ENCODE data around the gene SETD4.

The SETD4 gene

DNA sequence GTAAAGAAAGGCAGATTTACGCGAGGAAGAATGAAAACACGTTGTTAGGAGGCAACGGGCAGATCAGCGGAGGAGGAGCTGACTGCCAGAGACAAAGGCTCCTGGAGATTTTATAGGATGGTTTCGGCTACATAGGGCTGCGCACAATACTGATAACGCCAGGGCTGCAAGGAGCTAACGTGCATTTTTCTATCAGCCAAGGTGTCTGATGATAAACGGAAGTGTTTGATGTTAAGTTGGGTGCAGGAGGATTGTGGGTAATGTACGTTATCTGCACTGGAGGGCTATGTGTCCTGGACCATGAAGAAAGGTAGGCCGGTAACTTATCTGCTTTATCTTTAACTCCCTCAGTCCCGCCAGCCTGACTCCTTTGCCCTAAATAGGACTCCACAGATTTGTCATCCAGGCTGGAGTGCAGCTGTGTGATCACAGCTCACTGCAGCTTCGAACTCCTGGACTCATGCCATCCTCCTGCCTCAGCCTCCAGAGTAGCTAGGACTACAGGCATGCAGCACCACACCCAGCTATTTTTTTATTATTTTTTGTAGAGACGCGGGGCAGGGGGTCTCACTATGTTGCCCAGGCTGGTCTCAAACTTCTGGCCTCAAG, 29.6 kb downstream of the SETD4 start:
- Histone ChIP-seq H3K4me3 (ENCODE audit: low read length) (no peak overlapping the region), H4K20me1 (ENCODE audit: insufficient read depth, low read length) (no peaks in the 10 kb centered on the region), H3K27me3 (ENCODE audit: low read depth, low read length) (no peaks in the 10 kb centered on the region), H3K9me3 (ENCODE audit: insufficient read depth, low read length) (no peaks in the 10 kb centered on the region), H3K27ac (ENCODE audit: low read length) (no peak overlapping the region), H3K4me2 (ENCODE audit: low read length) (no peak overlapping the region), H2AFZ (ENCODE audit: low read depth, low read length) (no peak overlapping the region), H3K36me3 (replicated peaks; ENCODE audit: low read depth, low read length) (peaks cover 3% of the 10 kb centered on the region), H3K4me1 (ENCODE audit: low read length) (0 out of 2 replicates have a peak, but pooled peaks cover 4% of the 10 kb centered on the region), H3K9ac (ENCODE audit: low read length) (no peak overlapping the region), H3K79me2 (ENCODE audit: low read length) (no peaks in the 10 kb centered on the region)
- TF ChIP-seq EZH2phosphoT487 (IDR thresholded peaks at IDR 0.05; ENCODE audit: low read depth) = no peak
- TF ChIP-seq, protein P1, sequence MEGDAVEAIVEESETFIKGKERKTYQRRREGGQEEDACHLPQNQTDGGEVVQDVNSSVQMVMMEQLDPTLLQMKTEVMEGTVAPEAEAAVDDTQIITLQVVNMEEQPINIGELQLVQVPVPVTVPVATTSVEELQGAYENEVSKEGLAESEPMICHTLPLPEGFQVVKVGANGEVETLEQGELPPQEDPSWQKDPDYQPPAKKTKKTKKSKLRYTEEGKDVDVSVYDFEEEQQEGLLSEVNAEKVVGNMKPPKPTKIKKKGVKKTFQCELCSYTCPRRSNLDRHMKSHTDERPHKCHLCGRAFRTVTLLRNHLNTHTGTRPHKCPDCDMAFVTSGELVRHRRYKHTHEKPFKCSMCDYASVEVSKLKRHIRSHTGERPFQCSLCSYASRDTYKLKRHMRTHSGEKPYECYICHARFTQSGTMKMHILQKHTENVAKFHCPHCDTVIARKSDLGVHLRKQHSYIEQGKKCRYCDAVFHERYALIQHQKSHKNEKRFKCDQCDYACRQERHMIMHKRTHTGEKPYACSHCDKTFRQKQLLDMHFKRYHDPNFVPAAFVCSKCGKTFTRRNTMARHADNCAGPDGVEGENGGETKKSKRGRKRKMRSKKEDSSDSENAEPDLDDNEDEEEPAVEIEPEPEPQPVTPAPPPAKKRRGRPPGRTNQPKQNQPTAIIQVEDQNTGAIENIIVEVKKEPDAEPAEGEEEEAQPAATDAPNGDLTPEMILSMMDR (IDR thresholded peaks at IDR 0.05; ENCODE audit: low read depth, low read length) = no peak

GRCh38 chr21:36029309-36029708, 31.0 kb downstream of the SETD4 start:
- Histone ChIP-seq H3K36me3 (replicated peaks; ENCODE audit: low read depth, low read length) (no peaks in the 10 kb centered on the region), H3K9ac (ENCODE audit: low read length) (no peak overlapping the region), H3K9me3 (ENCODE audit: insufficient read depth, low read length) (no peaks in the 10 kb centered on the region), H2AFZ (ENCODE audit: low read depth, low read length) (no peak overlapping the region), H4K20me1 (ENCODE audit: insufficient read depth, low read length) (no peaks in the 10 kb centered on the region), H3K27ac (ENCODE audit: low read length) (no peak overlapping the region), H3K79me2 (ENCODE audit: low read length) (no peaks in the 10 kb centered on the region), H3K4me1 (ENCODE audit: low read length) (0 out of 2 replicates have a peak, but pooled peaks cover 4% of the 10 kb centered on the region), H3K4me3 (ENCODE audit: low read length) (no peak overlapping the region), H3K4me2 (ENCODE audit: low read length) (no peak overlapping the region), H3K27me3 (ENCODE audit: low read depth, low read length) (no peaks in the 10 kb centered on the region)
- no peak for TF ChIP-seq EZH2phosphoT487 (IDR thresholded peaks at IDR 0.05; ENCODE audit: low read depth)
- TF ChIP-seq, protein P1 (IDR thresholded peaks at IDR 0.05; ENCODE audit: low read depth, low read length) = no peak

- no peaks in the 10 kb centered on the region for H3K79me2 ChIP-seq (ENCODE audit: low read length)
- H2AFZ ChIP-seq (ENCODE audit: low read depth, low read length) = no peak overlapping the region
- H3K4me3 ChIP-seq (ENCODE audit: low read length) = peak overlapping the region; percentile 16
- H4K20me1 ChIP-seq (ENCODE audit: insufficient read depth, low read length) = no peaks in the 10 kb centered on the region
- no peaks in the 10 kb centered on the region for H3K36me3 ChIP-seq (replicated peaks; ENCODE audit: low read depth, low read length)
- H3K27me3 ChIP-seq (ENCODE audit: low read depth, low read length) = no peaks in the 10 kb centered on the region
- H3K9ac ChIP-seq (ENCODE audit: low read length) = no peak overlapping the region
- H3K4me2 ChIP-seq (ENCODE audit: low read length) = peak overlapping the region; percentile 35
- no peaks in the 10 kb centered on the region for H3K9me3 ChIP-seq (ENCODE audit: insufficient read depth, low read length)
- no peak overlapping the region for H3K27ac ChIP-seq (ENCODE audit: low read length)
- H3K4me1 ChIP-seq (ENCODE audit: low read length) = 0 out of 2 replicates have a peak, but pooled peaks cover 4% of the 10 kb centered on the region
- TF ChIP-seq, protein P1 (IDR thresholded peaks at IDR 0.05; ENCODE audit: low read depth, low read length) = peak; percentile 85
- TF ChIP-seq EZH2phosphoT487 (IDR thresholded peaks at IDR 0.05; ENCODE audit: low read depth) = no peak
These were observed 31.9 kb downstream of the SETD4 start for GRCh38 chr21:36028127-36029069.

DNA sequence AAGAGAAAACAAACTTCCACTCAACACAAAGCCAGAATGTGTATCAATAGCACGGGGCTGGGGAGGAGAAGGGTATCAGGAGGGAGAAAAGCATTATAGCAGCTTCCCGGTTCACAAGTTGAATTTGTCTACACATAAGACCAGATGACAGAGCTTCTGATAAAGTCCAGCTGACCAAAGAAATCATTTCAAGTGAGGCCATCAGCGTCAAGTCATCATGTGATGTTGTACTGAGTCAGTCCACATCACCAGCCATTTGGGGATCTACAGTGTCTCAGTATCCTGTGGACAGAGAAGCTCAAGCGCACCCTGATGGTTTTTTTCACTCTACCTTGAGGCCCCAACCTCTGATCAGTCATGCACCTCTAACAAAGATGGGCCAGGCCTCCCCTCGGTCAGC, 33.0 kb downstream of the SETD4 start:
- no peak overlapping the region for H3K27ac ChIP-seq (ENCODE audit: low read length)
- TF ChIP-seq, protein P1 (IDR thresholded peaks at IDR 0.05; ENCODE audit: low read depth, low read length) = no peak
- no peak for TF ChIP-seq EZH2phosphoT487 (IDR thresholded peaks at IDR 0.05; ENCODE audit: low read depth)

More for the DNA sequence above, 33.0 kb downstream of the SETD4 start:
- no peak overlapping the region for H3K4me2 ChIP-seq (ENCODE audit: low read length)
- H3K4me3 ChIP-seq (ENCODE audit: low read length) = no peak overlapping the region
- H3K36me3 ChIP-seq (replicated peaks; ENCODE audit: low read depth, low read length) = no peaks in the 10 kb centered on the region
- no peaks in the 10 kb centered on the region for H4K20me1 ChIP-seq (ENCODE audit: insufficient read depth, low read length)
- H2AFZ ChIP-seq (ENCODE audit: low read depth, low read length) = no peak overlapping the region
- H3K9ac ChIP-seq (ENCODE audit: low read length) = no peak overlapping the region
- no peaks in the 10 kb centered on the region for H3K27me3 ChIP-seq (ENCODE audit: low read depth, low read length)
- peaks cover 8% of the 10 kb centered on the region; the same call in 1 of the 2 replicates for H3K4me1 ChIP-seq (ENCODE audit: low read length)
- H3K79me2 ChIP-seq (ENCODE audit: low read length) = no peaks in the 10 kb centered on the region
- no peaks in the 10 kb centered on the region for H3K9me3 ChIP-seq (ENCODE audit: insufficient read depth, low read length)
